Measurements from ENCODE around the gene RAVER1. TPM values are rescaled to one million over a fixed set of nuclear protein-coding genes. Genes with fewer than 3 reads are reported as not detected.

Gene RAVER1
- total RNA-seq, 3 donors from 2014 or later (not counting 1 experiment from before 2014, with no cell fraction given) = 42.5 to 64.3 (median 55.9) TPM

DNA sequence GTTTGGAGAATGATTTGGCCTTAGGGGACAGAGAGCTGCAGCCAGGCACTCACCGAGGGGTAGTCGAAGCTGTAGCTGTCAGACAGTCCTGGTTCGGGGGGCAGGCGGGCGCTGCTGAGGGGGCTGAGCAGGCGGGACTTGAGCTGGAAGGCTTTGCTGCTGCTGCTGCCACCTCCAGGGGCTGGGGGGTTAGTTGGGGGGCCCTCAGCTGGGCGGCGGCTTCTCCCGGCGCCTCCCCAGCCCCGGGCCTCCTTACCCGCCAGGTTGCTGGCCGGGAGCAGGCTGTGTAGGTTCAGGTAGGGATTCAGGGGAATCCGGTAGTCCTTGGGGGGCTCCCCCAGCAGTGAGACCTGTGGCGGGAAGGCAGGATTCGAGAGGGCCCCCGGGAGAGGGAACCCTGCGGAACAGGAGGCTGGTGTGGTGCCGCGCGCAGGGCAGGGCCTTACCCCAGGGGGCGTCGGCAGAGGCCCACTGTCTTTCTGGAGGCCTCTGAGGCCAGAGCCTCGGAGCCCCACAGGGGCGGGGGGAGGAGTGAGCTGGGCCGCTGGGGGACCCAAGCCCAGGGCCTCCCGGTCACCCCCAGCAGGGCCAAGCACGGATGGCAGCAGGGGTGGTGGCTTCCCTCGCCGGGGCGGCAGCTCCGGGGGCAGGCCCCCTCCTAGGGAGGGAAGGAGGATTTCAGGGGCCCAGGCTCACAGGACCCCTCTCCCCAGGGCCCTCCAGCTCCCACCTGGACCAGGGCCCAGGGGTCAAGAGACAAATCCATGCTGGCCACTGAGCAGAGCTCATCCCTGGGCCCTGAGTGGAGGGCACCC is 12.5 kb downstream of the RAVER1 start:
- peaks cover 4 to 21% of the 10 kb centered on the region in 2 donors for H3K4me1 Mint-ChIP-seq
- no peak for DNase-seq
- peak in 1 of 3 donors; percentile 16 for ATAC-seq
- H3K27ac Mint-ChIP-seq = no peak overlapping the region
- H3K27me3 Mint-ChIP-seq (ENCODE audit: low read depth in 2 of 2) = no peaks in the 10 kb centered on the region
- peaks cover 6% of the 10 kb centered on the region for H3K4me1 ChIP-seq (ENCODE audit: control insufficient read depth, insufficient read depth, low read length)
- 97% methylated on average over 30 of the region's 32 CpGs for WGBS (ENCODE audit: insufficient coverage)
- intact Hi-C loops (cut with micrococcal nuclease) = no loop called here
- H3K27ac ChIP-seq (ENCODE audit: low read length) = no peak overlapping the region
- no peaks in the 10 kb centered on the region for H3K9me3 Mint-ChIP-seq
- H3K36me3 ChIP-seq (ENCODE audit: control insufficient read depth, insufficient read depth, low read length) = peaks cover 78% of the 10 kb centered on the region
- TF ChIP-seq, protein P1, sequence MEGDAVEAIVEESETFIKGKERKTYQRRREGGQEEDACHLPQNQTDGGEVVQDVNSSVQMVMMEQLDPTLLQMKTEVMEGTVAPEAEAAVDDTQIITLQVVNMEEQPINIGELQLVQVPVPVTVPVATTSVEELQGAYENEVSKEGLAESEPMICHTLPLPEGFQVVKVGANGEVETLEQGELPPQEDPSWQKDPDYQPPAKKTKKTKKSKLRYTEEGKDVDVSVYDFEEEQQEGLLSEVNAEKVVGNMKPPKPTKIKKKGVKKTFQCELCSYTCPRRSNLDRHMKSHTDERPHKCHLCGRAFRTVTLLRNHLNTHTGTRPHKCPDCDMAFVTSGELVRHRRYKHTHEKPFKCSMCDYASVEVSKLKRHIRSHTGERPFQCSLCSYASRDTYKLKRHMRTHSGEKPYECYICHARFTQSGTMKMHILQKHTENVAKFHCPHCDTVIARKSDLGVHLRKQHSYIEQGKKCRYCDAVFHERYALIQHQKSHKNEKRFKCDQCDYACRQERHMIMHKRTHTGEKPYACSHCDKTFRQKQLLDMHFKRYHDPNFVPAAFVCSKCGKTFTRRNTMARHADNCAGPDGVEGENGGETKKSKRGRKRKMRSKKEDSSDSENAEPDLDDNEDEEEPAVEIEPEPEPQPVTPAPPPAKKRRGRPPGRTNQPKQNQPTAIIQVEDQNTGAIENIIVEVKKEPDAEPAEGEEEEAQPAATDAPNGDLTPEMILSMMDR (IDR thresholded peaks at IDR 0.05) = no peak
- H3K36me3 Mint-ChIP-seq = no peaks in the 10 kb centered on the region
- H3K27me3 ChIP-seq (ENCODE audit: control insufficient read depth, insufficient read depth, low read length) = no peaks in the 10 kb centered on the region
- H3K4me3 ChIP-seq (ENCODE audit: low read length) = no peak overlapping the region
- no peaks in the 10 kb centered on the region for H3K9me3 ChIP-seq (ENCODE audit: control insufficient read depth, insufficient read depth, low read length)
- no peak overlapping the region for H3K4me3 Mint-ChIP-seq

DNA sequence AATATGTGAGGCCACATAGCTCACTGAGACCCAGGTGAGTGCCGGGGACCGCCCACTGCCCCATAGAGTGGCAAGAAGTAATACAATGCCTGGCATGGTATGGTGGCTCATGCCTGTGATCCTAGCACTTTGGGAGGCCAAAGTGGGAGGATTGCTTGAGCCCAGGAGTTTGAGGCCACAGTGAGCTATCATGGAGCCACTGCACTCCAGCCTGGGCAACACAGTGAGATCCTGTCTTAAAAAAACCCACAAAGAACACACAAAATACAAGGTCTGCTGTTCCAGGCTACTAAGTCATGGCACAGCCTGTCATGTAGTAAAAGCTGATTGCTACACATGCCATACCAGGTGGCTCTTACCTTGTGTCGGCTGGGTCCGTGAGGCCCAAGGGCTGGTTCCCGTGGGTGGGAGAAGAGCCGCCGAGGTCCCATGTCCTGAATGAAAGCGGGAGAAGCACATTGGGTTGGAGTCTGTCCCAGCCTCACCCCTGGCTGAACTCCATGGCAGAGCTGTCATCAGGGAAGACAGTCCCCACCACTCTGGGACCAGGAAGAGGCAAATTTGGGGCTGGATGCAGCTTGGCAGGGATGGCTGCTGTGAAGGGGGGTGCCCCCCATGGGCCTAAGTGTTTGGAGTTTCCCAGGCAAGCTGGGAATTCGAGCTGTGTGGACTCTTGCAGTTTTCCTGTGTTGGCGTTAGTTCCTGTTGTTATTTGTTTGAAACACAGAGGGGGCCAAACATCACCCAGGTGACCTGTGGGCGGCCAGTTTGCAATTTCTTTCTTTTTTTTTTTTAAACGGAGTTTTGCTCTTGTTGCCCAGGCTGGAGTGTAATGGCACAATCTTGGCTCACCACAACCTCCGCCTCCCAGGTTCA is 14.3 kb downstream of the RAVER1 start:
- H3K4me3 Mint-ChIP-seq = no peak overlapping the region
- no peaks in the 10 kb centered on the region for H3K36me3 Mint-ChIP-seq
- ATAC-seq = no peak
- Histone ChIP-seq H3K9me3 (ENCODE audit: control insufficient read depth, insufficient read depth, low read length) (no peaks in the 10 kb centered on the region), H3K27ac (ENCODE audit: low read length) (no peak overlapping the region), H3K4me3 (ENCODE audit: low read length) (no peak overlapping the region), H3K36me3 (ENCODE audit: control insufficient read depth, insufficient read depth, low read length) (peaks cover 62% of the 10 kb centered on the region), H3K4me1 (ENCODE audit: control insufficient read depth, insufficient read depth, low read length) (peaks cover 12% of the 10 kb centered on the region), H3K27me3 (ENCODE audit: control insufficient read depth, insufficient read depth, low read length) (no peaks in the 10 kb centered on the region)
- WGBS (ENCODE audit: insufficient coverage) = 97% methylated on average over 12 of the region's 13 CpGs
- no peaks in the 10 kb centered on the region for H3K9me3 Mint-ChIP-seq
- no peak for DNase-seq
- peaks cover 6 to 36% of the 10 kb centered on the region in 2 donors for H3K4me1 Mint-ChIP-seq
- TF ChIP-seq, protein P1 (IDR thresholded peaks at IDR 0.05) = no peak
- H3K27ac Mint-ChIP-seq = no peak overlapping the region
- intact Hi-C loops (cut with micrococcal nuclease) = no loop called here
- no peaks in the 10 kb centered on the region for H3K27me3 Mint-ChIP-seq (ENCODE audit: low read depth in 2 of 2)

- H3K27me3 ChIP-seq (ENCODE audit: control insufficient read depth, insufficient read depth, low read length) = no peaks in the 10 kb centered on the region
- peaks cover 12% of the 10 kb centered on the region for H3K4me1 ChIP-seq (ENCODE audit: control insufficient read depth, insufficient read depth, low read length)
- no peak overlapping the region for H3K27ac Mint-ChIP-seq
- peaks cover 51% of the 10 kb centered on the region for H3K36me3 ChIP-seq (ENCODE audit: control insufficient read depth, insufficient read depth, low read length)
- no peak overlapping the region for H3K4me3 ChIP-seq (ENCODE audit: low read length)
- WGBS (ENCODE audit: insufficient coverage) = 94% methylated on average over 15 of the region's 15 CpGs
- TF ChIP-seq, protein P1 (IDR thresholded peaks at IDR 0.05) = no peak
- ATAC-seq (no peak), DNase-seq (peak in 1 of 2 donors; percentile 1)
- peaks cover 6 to 36% of the 10 kb centered on the region in 2 donors for H3K4me1 Mint-ChIP-seq
- H3K9me3 ChIP-seq (ENCODE audit: control insufficient read depth, insufficient read depth, low read length) = no peaks in the 10 kb centered on the region
- H3K36me3 Mint-ChIP-seq = no peaks in the 10 kb centered on the region
- intact Hi-C loops (cut with micrococcal nuclease) = no loop called here
- no peak overlapping the region for H3K27ac ChIP-seq (ENCODE audit: low read length)
- no peaks in the 10 kb centered on the region for H3K27me3 Mint-ChIP-seq (ENCODE audit: low read depth in 2 of 2)
- H3K4me3 Mint-ChIP-seq = no peak overlapping the region
- H3K9me3 Mint-ChIP-seq = no peaks in the 10 kb centered on the region
Observed at GRCh38 chr19:10317857-10318462, 15.4 kb downstream of the RAVER1 start.
